NCI-H2107 treated with DMSO at 0.1 percent for 48 hours (cell line): ENCODE results near the gene SMURF1.

Experiments used
- DNase-seq: peaks from one replicate; lab custom pipeline; 2025; ENCODE audit not compliant: unreplicated experiment; lab: John Stamatoyannopoulos, UW

Gene SMURF1

GRCh38 chr7:99141841-99142726, 1.8 kb downstream of the SMURF1 start:
- DNase-seq: no peak

GRCh38 chr7:99141334-99141733, 2.6 kb downstream of the SMURF1 start:
- DNase-seq: no peak

GRCh38 chr7:99140813-99141212, 3.1 kb downstream of the SMURF1 start:
- peak; percentile 22 for DNase-seq

GRCh38 chr7:99139036-99139435, 4.9 kb downstream of the SMURF1 start:
- no peak for DNase-seq

- DNase-seq: no peak
Measured at GRCh38 chr7:99137411-99138180, 6.3 kb downstream of the SMURF1 start.

- no peak for DNase-seq
Measured at GRCh38 chr7:99135938-99136337, 8.0 kb downstream of the SMURF1 start.

GRCh38 chr7:99133766-99134564, 9.9 kb downstream of the SMURF1 start:
- no peak for DNase-seq

- no peak for DNase-seq
Measured at GRCh38 chr7:99132595-99133321, 11.2 kb downstream of the SMURF1 start.

- no peak for DNase-seq
Measured at GRCh38 chr7:99131290-99131689, 12.6 kb downstream of the SMURF1 start.

- no peak for DNase-seq
Measured at GRCh38 chr7:99129536-99129935, 14.4 kb downstream of the SMURF1 start.

- no peak for DNase-seq
Measured at GRCh38 chr7:99129001-99129400, 14.9 kb downstream of the SMURF1 start.

GRCh38 chr7:99128076-99128950, 15.6 kb downstream of the SMURF1 start:
- DNase-seq: no peak

GRCh38 chr7:99127636-99128035, 16.3 kb downstream of the SMURF1 start:
- DNase-seq: no peak

GRCh38 chr7:99126921-99127553, 16.9 kb downstream of the SMURF1 start:
- no peak for DNase-seq

- peak; percentile 95 for DNase-seq
Measured at GRCh38 chr7:99125505-99125865, 18.4 kb downstream of the SMURF1 start.

- DNase-seq: no peak
Measured at GRCh38 chr7:99124751-99125504, 19.0 kb downstream of the SMURF1 start.

GRCh38 chr7:99124236-99124635, 19.7 kb downstream of the SMURF1 start:
- DNase-seq: no peak

GRCh38 chr7:99123571-99124033, 20.3 kb downstream of the SMURF1 start:
- DNase-seq: no peak
